Cardiac muscle cell (in vitro differentiated cells and primary cell): Measurements from ENCODE around the gene ZBTB21. TPM values are rescaled to one million over a fixed set of nuclear protein-coding genes. Genes with fewer than 3 reads are reported as not detected.
"Not testable (repeated sequence)": the region's sequence is repeated elsewhere in the genome, so short reads cannot be mapped to it uniquely, and the experiment has no call there.

Experiments used
- DNase-seq, 2 donors: peaks; one replicate each; pipeline versions ENCODE4 v3.0.0 to v3.0.0-alpha.2; 2010 to 2017; ENCODE audit warnings: low read depth in 1 of 2, low spot score in 1 of 2
- H3K27ac ChIP-seq: fragments of 200-600 bp; sonication (generic); 2 replicates; pipeline ENCODE4 v1.5.1; 2016
- H3K27me3 ChIP-seq: fragments of 200-600 bp; sonication (generic); 2 replicates; pipeline ENCODE4 v1.6.0; 2016; ENCODE audit warnings: control low read depth
- H3K36me3 ChIP-seq: fragments of 200-600 bp; sonication (generic); 2 replicates; pipeline ENCODE4 v1.5.1; 2016; ENCODE audit warnings: control low read depth
- H3K4me1 ChIP-seq: fragments of 200-600 bp; sonication (generic); 2 replicates; pipeline ENCODE4 v1.8.1; 2017; ENCODE audit warnings: low read depth, mild to moderate bottlenecking, mixed run types
- H3K4me3 ChIP-seq: fragments of 200-600 bp; sonication (generic); 2 replicates; pipeline ENCODE4 v1.5.1; 2016; ENCODE audit warnings: mild to moderate bottlenecking
- H3K9me3 ChIP-seq: fragments of 200-600 bp; sonication (generic); 2 replicates; pipeline ENCODE4 v1.5.1; 2017; ENCODE audit warnings: low read depth, mild to moderate bottlenecking, control low read depth
- polyA plus RNA-seq: library from polyadenylated mRNA; unstranded; fragments of >200 nt; fragmentation: Nextera tagmentation; extraction: Ambion mirVana; gene quantifications from 2 replicates; pipeline ENCODE4 v1.2.1, GENCODE V29; 2016
- total RNA-seq: library from RNA; depleted of rRNA; stranded (reverse); fragments of >200 nt; gene quantifications from 2 replicates; pipeline ENCODE4 v1.2.3, GENCODE V29; 2016
- TF ChIP-seq, protein P1 (sequence below): IDR thresholded peaks from 2 replicates; pipeline ENCODE4 v1.5.1; 2012; ENCODE audit warnings: low read depth, mild to moderate bottlenecking, low read length

Gene ZBTB21
- total and polyA plus RNA-seq, 2 experiments from 2014 or later, result 2.6 to 3.7 TPM

DNA sequence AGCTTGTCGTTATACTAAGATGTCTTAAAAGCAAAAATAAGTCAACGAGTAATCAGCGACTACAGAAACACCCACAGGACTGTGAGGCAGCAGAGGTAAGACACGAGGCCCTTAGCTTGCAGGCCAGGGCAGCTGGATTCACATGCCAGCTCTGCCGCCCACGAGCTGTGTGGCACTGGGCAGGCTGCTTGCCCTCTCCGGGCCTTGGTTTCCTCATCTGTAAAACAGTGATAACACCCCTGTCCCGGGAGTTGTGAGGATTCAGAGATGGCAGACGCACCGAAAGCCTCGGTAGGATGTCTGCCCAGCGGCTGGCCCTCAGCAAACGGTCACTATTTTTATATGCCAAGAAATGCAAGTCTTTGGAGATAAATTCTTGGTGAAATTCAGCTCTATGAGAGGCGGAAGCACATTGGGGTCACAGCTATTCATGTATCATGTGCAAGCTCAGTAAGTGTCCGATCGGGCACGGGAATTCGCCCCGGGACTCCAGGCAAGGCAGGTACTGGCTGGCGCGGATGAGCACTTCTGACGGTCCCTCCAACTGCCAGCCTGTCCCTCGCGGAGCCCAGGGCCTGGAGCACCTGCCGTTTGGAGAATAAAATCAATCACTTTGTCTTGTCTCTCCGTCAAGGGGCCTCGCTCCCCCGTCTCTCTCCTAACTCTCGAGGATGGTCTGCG, 57.5 kb downstream of the ZBTB21 start:
- no peak for DNase-seq
- TF ChIP-seq, protein P1, sequence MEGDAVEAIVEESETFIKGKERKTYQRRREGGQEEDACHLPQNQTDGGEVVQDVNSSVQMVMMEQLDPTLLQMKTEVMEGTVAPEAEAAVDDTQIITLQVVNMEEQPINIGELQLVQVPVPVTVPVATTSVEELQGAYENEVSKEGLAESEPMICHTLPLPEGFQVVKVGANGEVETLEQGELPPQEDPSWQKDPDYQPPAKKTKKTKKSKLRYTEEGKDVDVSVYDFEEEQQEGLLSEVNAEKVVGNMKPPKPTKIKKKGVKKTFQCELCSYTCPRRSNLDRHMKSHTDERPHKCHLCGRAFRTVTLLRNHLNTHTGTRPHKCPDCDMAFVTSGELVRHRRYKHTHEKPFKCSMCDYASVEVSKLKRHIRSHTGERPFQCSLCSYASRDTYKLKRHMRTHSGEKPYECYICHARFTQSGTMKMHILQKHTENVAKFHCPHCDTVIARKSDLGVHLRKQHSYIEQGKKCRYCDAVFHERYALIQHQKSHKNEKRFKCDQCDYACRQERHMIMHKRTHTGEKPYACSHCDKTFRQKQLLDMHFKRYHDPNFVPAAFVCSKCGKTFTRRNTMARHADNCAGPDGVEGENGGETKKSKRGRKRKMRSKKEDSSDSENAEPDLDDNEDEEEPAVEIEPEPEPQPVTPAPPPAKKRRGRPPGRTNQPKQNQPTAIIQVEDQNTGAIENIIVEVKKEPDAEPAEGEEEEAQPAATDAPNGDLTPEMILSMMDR, result no peak
- peaks cover 7% of the 10 kb centered on the region for H3K27me3 ChIP-seq
- H3K36me3 ChIP-seq, result no peaks in the 10 kb centered on the region
- H3K4me3 ChIP-seq, result peak overlapping the region; percentile 49
- H3K27ac ChIP-seq, result no peak overlapping the region
- H3K9me3 ChIP-seq, result no peaks in the 10 kb centered on the region
- H3K4me1 ChIP-seq, result peaks cover 13% of the 10 kb centered on the region

DNA sequence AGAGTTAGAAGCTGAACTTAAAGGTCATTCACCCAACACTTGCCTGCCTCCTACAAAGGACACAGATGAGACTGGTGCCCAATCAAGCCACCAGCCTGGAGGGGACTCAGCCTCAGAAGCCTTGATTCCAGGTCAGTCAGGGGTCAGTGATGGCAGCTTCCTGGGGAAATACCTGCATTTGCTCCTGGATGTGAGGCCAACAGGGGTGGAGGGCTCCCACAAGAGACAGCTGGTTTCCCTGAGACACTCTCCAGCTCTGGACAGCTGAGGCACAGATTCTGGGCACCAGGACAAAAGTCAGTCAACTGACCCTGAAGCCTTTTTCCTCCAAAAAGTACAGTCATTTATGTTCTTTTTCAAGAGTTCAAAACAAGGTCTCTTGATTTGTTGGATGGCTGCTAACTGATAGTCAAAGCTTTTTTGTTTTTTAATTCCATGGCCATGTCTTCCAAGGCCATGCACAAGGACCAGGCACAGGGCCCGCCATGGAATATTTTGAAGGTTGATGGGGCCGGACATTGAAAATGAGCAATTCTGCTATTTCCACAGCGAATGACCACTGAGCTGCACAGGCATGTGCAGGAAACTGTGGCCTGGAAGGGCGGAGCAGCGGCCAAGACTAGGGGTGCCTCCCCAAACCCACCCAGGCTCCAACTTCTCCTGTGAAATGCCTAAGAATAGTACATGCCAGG, 58.1 kb downstream of the ZBTB21 start:
- Histone ChIP-seq H3K4me1 (peaks cover 7% of the 10 kb centered on the region), H3K27ac (no peak overlapping the region), H3K27me3 (peaks cover 7% of the 10 kb centered on the region), H3K4me3 (no peak overlapping the region), H3K9me3 (no peaks in the 10 kb centered on the region), H3K36me3 (no peaks in the 10 kb centered on the region)
- DNase-seq, result no peak
- TF ChIP-seq, protein P1, result no peak

DNA sequence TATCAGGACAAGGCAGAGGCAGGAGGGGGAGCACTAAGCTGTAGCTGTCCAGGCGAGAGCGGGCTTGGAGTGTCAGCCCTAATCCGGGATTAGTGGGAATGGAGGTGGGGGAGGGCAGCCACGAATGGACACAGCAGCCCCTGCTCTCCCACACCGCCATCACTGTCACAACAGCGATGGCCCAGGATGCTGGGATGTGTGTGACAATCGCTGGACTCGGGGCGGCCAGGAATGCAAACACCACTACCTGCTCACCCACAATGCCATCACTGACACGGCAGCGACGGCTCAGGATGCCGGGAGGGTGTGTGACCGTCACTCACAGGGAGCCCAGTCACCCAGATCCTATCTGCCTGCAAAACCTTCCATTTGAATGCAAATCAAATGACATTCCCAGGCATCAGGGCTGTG, 59.2 kb downstream of the ZBTB21 start:
- H3K4me1 ChIP-seq, result peaks cover 3% of the 10 kb centered on the region
- peaks cover 7% of the 10 kb centered on the region for H3K27me3 ChIP-seq
- H3K27ac ChIP-seq, result no peak overlapping the region
- no peak overlapping the region for H3K4me3 ChIP-seq
- no peak for DNase-seq
- TF ChIP-seq, protein P1, result no peak
- no peaks in the 10 kb centered on the region for H3K9me3 ChIP-seq
- H3K36me3 ChIP-seq, result no peaks in the 10 kb centered on the region

DNA sequence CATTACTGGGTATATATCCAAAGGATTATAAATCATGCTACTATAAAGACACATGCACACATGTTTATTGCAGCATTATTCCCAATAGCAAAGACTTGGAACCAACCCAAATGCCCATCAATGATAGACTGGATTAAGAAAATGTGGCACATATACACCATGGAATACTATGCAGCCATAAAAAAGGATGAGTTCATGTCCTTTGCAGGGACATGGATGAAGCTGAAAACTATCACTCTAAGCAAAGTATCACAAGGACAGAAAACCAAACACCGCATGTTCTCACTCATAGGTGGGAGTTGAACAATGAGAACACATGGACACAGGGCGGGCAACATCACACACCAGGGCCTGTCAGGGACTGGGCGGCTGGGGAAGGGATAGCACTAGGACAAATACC, 60.5 kb downstream of the ZBTB21 start:
- not testable (repeated sequence) for H3K36me3 ChIP-seq, H3K4me3 ChIP-seq, H3K27me3 ChIP-seq, H3K9me3 ChIP-seq, DNase-seq, H3K4me1 ChIP-seq, H3K27ac ChIP-seq

DNA sequence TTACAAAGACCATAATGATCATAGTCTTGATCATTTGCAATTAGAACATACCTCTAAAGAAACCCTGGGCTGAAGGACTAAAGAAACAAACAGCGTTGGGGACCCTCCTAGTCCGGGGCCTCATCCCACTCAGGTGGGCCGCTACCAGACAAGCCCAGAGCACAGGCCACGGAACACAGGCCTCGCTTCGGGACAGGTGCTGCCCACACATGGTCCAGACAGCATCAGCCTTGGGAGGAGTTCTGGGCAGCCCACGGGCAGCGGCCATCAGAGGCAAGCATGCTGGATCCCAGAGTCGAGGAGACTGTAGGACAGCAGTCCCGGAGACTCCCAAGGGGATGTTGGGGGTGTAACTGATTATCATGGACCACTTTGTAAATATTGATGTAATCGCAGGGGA, 61.3 kb downstream of the ZBTB21 start:
- H3K4me3 ChIP-seq, result no peak overlapping the region
- TF ChIP-seq, protein P1, result no peak

More for the DNA sequence above, 61.3 kb downstream of the ZBTB21 start:
- no peaks in the 10 kb centered on the region for H3K9me3 ChIP-seq
- no peak overlapping the region for H3K27ac ChIP-seq
- H3K4me1 ChIP-seq, result peaks cover 3% of the 10 kb centered on the region
- H3K27me3 ChIP-seq, result peaks cover 7% of the 10 kb centered on the region
- DNase-seq, result no peak
- no peaks in the 10 kb centered on the region for H3K36me3 ChIP-seq
